GM18508 (cell line): ENCODE results near the gene CAPN8.

Experiments
- ATAC-seq: cut with Tn5 transposase; IDR thresholded peaks from one replicate; pipeline ENCODE4 v1.9.1; 2021; ENCODE audit warnings: moderate number of reproducible peaks; ENCODE audit not compliant: insufficient read depth, unreplicated experiment

CAPN8 gene

DNA sequence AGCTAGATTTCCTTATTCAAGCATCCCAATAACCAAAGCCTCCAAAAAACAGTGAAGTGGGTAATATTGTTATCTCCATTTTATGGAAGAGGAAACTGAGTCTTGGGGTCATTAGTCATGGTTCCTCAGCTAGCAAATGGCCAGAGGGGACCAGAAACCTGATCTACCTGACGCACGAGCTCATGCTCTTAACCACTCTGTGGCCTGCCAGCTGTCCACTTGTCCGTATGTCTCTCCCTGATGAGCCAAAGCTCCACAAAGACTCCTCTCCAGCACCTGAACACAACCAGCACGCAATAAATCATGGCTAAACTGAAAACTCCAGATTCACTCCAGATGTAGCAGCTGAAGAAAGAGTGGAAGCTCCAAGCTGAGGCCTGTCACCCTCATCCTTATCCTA is 5.8 kb downstream of the CAPN8 start:
- ATAC-seq = no peak

DNA sequence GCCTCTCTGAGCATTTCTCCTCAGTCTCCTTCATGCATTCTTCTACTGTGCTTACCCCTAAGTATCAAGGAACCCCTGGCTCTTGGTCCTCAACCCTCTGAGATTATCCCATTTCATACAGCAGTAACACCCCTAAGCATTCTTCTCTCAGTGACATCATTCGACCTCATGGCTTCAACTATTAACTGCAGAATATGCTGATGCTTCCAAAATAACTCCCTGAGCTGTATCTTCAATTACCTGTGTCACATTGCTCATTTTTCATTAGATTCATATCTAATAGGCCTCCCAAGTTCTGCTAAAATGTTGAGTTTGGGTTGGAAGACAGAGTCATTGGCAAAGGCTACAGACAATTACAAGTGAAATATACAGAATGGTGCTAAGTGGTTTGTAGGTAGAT is 7.5 kb downstream of the CAPN8 start:
- ATAC-seq = no peak

DNA sequence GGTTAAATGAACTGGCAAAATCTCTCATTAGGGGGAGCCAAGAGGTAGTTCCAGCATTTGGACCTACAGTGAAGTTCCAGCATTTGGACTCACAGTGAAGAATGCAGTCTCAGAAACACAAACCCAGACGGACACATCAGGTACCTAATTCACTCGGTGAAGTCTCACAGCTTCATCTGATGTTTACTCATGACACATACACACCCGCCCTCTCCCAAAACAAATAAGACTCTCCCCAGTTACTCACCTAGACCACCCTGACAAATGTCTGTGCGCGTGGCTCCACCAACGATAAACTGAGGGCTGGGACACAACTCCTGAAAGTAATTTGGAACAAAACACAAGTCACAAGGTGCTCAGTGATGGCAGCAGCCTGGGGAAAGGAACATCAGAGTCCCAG is 11.4 kb downstream of the CAPN8 start:
- ATAC-seq = no peak

DNA sequence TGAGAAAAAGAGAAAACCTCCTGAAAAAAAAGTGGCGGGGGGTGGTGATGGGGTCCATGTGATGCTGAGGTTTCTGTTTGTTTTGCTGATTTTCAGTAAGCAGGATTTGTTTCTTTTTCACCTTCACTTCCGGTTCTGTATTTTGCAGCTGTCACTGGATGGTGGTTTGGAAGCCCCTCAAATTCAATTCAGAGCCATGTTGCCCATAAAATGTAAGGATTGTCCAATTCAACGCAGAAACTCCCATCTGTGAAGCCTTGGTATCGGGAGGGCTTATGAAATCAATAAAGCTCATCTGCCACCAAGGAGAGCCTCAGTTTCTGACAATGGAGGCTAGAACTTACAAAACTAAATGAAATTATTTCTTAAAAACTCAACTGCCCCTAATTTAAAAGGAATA is 12.1 kb downstream of the CAPN8 start:
- no peak for ATAC-seq

DNA sequence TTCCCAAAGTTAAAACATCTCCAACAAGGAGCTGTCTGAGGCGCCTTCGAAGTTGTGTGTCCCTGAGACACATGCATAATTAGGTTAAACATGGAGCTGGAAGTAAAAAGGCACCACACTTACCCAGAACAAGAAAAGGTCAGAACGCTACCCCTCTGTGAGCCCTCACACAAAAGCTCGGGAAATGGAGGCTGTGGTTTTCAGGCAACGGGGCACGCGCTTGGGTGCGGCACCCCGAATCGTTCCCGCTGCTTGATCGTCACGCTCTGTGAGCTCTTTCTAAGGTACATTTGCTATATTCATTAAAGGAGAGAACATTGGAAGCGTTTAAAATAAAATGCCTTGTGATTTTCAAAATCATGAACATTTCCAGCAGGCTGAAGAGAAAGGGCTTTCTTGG is 12.5 kb downstream of the CAPN8 start:
- no peak for ATAC-seq

DNA sequence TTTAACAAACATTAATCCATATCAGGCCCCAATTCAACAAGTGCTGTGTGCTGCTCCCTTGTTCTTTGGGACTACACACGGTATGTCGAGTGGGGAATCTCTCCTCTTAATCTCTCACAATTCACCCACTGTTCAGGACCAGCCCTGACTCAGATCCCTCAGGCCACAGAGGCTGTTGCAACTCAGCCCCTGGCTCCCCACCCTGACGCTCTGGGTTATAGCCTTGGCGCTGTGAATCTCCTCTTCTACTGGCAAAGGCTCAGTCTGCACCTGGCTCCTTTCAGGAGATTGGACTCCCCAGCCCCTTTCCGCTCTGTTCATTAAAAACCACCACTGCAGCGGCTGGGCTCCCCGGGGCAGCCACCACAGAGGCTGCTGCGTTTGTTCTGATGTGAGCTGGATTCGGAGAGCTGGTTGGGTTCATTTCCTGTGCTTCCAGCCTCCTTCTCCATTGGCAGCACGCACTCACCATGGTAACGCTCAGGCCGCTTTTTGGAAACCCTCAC is 13.0 kb downstream of the CAPN8 start:
- ATAC-seq = no peak

DNA sequence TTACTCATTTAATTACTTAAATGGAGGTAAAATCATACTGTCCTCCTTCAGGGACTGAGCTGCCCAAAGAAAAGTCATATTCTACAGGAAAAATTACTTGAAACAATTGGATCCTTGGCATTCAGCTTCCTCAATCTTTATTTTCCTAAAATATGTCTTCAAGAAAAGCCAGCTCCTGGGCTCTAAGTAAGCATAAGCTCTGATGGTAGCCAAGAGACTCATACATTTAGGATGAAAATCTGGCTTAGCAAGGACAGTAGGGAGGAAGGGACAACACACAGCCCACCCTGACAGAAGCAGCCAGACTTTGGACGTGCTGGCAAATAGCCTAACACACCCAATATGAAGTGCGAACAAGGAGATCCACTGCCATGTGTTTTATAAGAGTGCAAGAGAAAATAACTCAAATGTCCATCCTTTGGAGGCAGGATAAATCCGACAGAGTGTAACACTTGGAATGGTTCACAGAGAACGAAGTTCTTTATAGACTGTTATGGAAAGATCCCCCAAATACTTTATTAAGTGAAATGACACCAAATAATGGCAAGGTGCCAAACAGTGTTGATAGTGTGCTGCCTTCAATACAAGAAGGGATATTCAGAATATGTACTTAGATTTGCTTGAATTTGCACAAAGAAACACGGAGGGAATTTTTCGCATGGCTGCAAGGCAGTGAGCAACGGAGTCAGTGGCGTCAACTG is 14.1 kb downstream of the CAPN8 start:
- no peak for ATAC-seq

DNA sequence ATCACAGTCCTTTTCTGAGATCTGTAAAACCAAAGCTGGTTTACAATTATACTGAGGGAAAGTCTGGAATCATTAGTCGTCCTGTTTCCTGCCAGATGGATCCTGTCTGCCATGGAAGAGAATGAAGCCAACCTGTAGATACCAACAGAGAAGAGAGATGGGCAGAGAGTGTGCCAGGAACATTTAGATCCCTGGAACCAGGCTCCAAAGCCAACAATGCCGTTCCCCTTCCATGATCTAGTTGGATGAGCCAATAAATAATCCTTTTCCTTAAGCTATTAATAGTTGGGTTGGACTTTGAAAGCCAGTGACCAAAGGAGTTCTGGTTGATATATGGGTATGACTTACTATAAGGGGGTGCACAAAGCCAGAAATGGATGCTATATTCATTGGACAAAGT is 15.0 kb downstream of the CAPN8 start:
- no peak for ATAC-seq

DNA sequence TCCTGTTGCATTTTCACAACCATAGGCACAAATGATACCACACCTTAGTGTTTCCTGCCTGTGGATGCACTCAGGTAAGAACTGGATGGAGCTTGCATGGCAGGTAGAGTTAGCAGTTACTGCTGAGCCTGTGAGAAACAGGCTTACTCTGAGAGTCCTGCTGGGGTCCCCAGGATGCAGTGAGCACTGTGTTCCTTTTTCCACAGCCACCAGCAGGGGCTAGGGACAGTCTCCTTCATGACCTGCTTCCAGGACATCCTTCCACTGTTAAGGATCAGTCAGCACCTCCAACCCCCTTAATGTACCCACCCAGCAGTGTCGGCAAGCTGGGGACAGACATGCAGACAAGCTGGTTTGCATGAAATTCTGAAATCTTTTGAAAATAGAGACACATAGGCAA is 16.3 kb downstream of the CAPN8 start:
- ATAC-seq = no peak

DNA sequence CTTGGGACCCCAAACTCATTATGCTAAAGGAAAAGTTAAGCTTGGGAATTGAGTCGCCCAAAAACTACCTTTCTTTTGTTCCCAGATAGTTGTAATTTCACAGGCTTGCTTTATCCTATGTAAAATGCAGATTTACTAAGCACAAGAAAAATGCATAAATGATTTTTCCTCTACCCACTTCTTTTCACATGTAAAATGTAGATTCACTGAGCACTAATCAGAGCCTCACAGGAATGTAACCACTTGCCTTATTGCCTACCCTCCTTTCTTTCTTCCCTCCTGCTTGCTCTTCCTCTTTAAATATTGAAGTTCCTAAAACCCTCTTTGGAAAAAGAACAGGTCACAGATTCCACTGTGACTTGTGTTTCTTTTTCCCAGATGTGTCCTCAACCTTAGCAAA is 18.3 kb downstream of the CAPN8 start:
- no peak for ATAC-seq

DNA sequence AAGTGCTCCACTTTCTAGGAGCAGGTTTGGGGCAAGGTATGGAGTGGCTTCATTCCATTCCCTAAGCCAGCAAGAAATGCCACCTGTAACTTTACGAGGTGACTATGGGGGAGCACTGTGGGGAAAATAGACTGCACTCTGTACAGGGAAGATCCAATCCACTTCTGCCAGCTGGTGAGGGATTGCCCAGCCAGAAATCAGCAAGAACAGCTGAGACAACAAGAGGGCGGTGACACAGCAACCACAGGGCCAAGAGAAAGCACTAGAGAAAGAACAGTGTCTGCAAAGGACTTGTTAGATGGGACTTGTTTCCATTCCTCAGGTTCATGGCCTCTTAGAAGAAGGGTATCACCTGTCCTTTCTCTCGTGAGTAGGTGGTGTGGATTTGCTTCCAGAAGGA is 19.6 kb downstream of the CAPN8 start:
- no peak for ATAC-seq

DNA sequence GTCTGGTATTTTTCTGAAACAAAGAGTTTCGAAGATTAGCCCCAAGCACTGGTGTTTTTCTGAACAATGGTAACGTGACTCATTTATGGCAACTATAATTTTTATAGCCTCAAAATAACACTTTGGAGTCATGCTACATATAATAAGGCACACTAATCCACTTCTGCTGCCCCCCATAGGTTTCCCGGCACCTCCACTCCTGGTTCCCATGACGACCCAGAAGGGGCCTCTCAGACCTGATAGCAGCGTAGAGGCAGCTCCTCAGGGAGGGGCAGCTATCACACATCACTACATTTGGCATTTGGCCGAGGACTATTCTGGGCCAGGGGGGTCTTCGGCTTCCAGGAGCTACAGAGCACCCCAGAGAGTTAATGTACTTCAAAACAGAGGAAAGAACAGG is 23.3 kb downstream of the CAPN8 start:
- ATAC-seq = no peak

DNA sequence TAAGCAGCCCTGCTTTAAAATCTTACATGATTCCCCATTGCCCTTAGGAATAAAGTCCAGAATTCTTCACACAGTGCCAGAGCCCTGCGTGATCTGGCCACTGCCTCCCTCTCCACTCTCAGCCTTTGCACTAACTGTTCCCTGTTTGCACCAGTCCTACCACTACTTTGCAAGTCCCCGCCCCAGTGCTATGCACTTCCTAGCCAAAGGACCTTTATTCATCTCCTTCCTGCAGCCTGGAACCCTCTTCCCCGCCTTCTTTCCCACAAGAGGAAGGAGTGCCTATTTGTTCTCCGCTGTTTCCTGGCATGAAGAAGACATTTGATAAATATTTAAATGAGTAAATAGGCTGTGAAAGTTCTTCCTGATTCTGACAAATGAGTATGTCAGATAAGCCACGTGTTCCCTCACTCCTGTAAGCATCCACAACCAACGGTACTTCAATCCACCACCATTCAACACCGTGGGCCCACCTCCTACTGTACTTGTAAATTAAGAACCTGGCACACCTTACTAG is 23.9 kb downstream of the CAPN8 start:
- no peak for ATAC-seq

DNA sequence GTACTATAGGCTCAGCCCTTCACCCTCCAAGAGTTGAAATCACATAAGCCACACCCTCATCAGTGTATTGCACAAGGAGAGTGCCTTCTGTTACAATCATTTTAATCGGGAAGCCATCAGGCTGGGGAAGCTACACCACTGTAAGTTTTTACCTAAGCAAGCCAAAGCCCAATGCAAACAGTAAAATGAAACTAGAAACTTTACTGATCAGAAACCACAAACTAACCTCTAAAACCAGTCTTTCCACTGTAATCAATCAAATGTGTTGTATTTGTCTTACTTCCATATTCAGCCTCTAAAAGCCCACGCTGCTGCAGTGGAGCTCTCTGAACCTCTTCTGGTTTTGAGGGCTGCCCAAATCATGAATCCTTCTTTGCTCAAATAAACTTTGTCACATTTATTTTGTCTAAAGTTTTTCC is 26.2 kb downstream of the CAPN8 start:
- no peak for ATAC-seq

DNA sequence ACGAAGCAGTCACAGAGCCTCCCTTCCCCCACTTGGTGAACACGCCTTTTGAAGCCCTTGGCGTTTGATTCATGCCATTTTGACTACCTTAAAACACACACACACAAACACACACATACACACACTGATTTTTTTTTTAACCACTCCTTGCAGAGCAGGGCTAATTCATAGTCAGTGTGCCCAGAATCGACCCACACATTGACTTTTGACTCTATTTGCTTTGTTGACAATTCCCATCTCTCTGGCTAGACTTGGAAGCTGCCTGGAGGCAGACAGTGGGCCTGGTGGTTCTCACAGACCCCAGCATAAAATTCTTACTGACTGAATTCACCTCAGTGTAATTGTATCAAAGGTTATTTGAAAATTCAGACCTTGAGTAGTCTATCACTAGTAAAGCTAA is 30.3 kb downstream of the CAPN8 start:
- no peak for ATAC-seq

DNA sequence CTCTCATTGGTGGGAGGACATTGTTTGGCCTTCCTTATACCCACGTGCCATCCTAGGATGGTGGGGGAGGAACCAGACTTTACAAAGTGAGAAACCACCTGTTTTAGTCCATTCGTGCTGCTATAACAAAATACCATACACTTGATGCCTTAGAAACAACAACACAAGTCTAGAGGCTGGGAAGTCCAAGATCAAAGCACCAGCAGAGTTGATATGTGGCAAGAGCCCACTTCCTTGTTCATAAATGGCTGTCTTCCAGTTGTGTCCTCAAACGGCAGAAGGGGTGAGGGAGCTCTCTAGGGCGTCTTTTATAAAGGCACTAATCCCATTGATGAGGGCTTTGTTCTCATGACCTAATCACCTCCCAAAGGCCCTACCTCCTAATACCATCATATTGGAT is 31.1 kb downstream of the CAPN8 start:
- ATAC-seq = no peak

DNA sequence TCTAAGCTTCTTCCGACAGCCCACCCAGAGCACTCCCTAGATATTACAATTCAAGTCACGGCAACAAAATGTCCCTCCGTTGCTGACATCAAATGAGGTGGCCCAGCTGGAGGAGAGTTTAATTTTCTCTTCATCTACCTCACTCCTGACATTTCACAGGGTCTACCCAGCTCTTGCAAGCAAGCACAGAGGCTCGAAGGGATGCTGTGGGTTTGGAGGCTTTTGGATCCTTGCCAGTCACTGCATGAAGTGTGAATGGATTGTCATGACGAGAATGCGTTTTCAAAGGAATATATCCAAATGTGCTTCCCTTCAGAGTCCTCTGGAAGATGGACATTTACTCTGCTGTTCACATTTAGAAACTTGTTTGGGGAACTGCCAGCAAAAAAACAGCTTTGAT is 33.5 kb downstream of the CAPN8 start:
- ATAC-seq = no peak

DNA sequence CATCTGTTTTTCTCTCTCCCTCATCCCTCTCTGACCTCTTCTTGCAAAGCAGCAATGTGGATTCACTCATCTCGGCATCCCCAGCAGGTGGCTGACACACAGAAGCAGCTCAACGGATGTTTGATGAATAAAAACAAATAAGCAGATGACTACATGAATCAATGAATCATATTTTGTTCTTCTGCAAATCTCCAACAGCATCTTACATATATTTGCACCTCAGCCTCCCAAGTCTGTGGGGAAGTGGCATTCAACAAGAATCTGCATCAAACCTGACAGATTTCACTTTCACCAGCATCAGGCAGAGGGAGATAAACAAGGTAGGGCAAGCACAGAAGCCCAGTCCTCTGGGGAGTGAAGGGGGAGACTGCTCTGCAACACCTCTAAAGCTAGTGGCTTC is 34.0 kb downstream of the CAPN8 start:
- no peak for ATAC-seq

DNA sequence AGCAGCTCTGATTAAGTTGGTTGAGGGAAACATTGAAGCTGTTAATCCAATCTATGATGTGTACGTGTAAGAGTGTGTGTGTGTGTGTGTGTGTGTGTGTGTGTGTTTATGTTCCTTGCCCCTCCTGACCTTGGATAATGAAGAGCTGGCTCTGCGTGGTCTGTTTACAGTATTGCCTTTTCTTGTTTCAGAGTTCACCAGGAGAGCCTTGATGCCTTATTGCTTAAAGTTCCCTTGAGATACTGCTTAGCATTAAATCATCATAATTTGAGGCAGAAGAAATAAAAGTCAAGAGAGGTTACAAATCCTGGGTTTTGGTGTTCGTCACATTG is 36.4 kb downstream of the CAPN8 start:
- ATAC-seq = no peak

DNA sequence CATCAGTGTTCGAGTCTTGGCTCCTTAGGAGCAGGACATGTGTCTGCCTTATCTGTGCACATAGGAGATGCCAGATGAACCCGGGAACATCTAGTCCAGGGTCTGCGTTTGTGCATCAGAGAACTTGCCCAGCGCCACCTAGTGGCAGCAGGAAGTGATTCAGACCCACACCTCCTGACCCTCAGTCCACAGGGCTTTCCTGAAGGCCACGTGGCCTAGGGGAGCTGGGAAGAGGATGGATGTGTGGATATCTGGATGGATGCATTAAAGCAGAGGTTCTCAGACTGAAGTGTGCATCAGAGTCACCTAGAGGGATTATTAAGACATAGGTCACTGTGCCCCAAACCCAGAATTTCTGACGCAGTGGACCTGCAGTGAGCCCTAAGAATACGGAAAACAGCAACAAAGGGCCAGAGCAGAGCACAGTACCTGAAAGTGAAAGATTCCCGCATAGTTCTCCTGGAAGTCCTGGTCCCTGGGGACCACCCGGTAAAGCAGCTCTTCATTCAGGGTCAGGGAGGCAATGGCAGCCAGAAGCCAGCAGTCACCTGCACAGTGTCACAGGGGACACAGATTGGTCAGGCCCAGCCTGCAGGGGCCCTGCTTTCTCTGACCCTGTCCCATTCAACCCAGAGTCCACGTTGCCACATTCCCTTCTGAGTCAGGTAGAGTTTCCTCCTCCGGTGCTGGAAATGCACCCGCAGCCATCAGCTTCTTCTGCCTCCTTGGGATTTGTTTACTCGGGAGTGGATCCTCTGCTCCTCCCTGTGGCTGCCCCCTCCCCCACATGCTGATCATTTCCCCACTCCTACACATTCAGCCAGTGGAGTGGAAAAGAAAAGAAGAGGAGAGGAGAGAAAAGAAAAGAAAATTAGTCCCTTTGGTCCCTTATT is 37.0 kb downstream of the CAPN8 start:
- ATAC-seq = no peak

DNA sequence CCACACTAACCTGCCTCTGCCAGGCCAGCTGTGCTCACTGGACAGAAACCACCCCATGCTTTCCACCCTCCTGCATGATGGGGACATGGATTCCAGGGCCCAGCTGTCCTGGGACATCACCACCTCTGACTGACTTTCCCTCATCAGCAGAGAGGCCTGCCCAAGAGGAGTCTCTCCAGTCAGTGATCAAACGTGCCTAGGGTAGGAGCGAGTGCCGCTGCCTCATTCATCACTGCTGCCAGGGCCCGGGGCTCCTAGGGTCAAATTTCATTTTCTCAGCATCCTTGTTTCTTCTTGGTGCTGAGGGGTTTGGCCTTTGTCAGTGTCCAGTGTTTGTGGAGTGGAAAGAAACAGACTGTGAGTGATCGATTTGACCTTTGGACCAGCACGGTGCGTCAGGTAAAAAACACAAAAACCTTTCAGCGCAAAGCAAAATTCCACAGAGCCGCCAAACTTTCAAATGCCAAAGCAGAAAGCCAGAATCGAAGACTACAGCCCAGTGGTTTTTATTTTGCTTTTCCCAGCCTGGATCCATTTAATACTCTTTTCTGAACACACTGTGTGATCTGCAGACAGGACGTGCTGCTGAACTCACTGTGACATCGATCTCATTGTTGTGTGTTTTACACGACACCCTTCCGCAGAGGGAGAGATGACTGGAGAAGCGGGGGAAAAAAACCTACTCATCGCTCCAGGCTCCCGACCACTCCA is 43.2 kb downstream of the CAPN8 start:
- ATAC-seq = no peak
